ENCODE measurements around the gene SCNN1B. TPM values are rescaled to one million over a fixed set of nuclear protein-coding genes. Genes with fewer than 3 reads are reported as not detected.

Gene SCNN1B
- total RNA-seq, 1 experiment from 2014 or later, result not detected

- H3K4me2 ChIP-seq (ENCODE audit: low read depth, low read length, poor library complexity, severe bottlenecking), result no peak overlapping the region
- H3K27me3 ChIP-seq (ENCODE audit: low read length), result no peaks in the 10 kb centered on the region
- no peaks in the 10 kb centered on the region for H4K20me1 ChIP-seq (ENCODE audit: insufficient read depth, low read depth, low read length)
- no peaks in the 10 kb centered on the region for H3K9me2 ChIP-seq (replicated peaks; ENCODE audit: insufficient read depth, low read length)
- DNase-seq, result no peak
- no peak overlapping the region for H3K27ac ChIP-seq (ENCODE audit: low read length)
- H3K36me3 ChIP-seq (ENCODE audit: insufficient read depth, low read length), result no peaks in the 10 kb centered on the region
- no peak overlapping the region for H2AFZ ChIP-seq (ENCODE audit: low read length)
- no peak overlapping the region for H3K4me3 ChIP-seq (ENCODE audit: low read length)
- H3K4me1 ChIP-seq (ENCODE audit: low read length), result no peaks in the 10 kb centered on the region
- H3K79me2 ChIP-seq (ENCODE audit: low read length), result no peaks in the 10 kb centered on the region
- no peaks in the 10 kb centered on the region for H3K9me3 ChIP-seq (ENCODE audit: low read length)
- no peak overlapping the region for H3K9ac ChIP-seq (ENCODE audit: low read length)
These were observed 106.8 kb downstream of the SCNN1B start for GRCh38 chr16:23408823-23409298.

GRCh38 chr16:23409522-23409921 is 107.4 kb downstream of the SCNN1B start:
- H3K27ac ChIP-seq (ENCODE audit: low read length), result no peak overlapping the region
- no peaks in the 10 kb centered on the region for H3K79me2 ChIP-seq (ENCODE audit: low read length)
- no peak overlapping the region for H3K4me3 ChIP-seq (ENCODE audit: low read length)
- H3K9me2 ChIP-seq (replicated peaks; ENCODE audit: insufficient read depth, low read length), result no peaks in the 10 kb centered on the region
- H3K36me3 ChIP-seq (ENCODE audit: insufficient read depth, low read length), result no peaks in the 10 kb centered on the region
- no peak overlapping the region for H3K4me2 ChIP-seq (ENCODE audit: low read depth, low read length, poor library complexity, severe bottlenecking)
- no peaks in the 10 kb centered on the region for H4K20me1 ChIP-seq (ENCODE audit: insufficient read depth, low read depth, low read length)
- no peak overlapping the region for H3K9ac ChIP-seq (ENCODE audit: low read length)
- no peaks in the 10 kb centered on the region for H3K9me3 ChIP-seq (ENCODE audit: low read length)
- no peaks in the 10 kb centered on the region for H3K27me3 ChIP-seq (ENCODE audit: low read length)
- no peaks in the 10 kb centered on the region for H3K4me1 ChIP-seq (ENCODE audit: low read length)
- no peak overlapping the region for H2AFZ ChIP-seq (ENCODE audit: low read length)
- no peak for DNase-seq

GRCh38 chr16:23410176-23410575 is 108.1 kb downstream of the SCNN1B start:
- Histone ChIP-seq H3K4me3 (ENCODE audit: low read length) (no peak overlapping the region), H3K9ac (ENCODE audit: low read length) (no peak overlapping the region), H3K36me3 (ENCODE audit: insufficient read depth, low read length) (no peaks in the 10 kb centered on the region), H3K9me3 (ENCODE audit: low read length) (no peaks in the 10 kb centered on the region), H3K4me2 (ENCODE audit: low read depth, low read length, poor library complexity, severe bottlenecking) (no peak overlapping the region), H3K27ac (ENCODE audit: low read length) (no peak overlapping the region), H2AFZ (ENCODE audit: low read length) (no peak overlapping the region), H3K79me2 (ENCODE audit: low read length) (no peaks in the 10 kb centered on the region), H4K20me1 (ENCODE audit: insufficient read depth, low read depth, low read length) (no peaks in the 10 kb centered on the region), H3K27me3 (ENCODE audit: low read length) (no peaks in the 10 kb centered on the region), H3K4me1 (ENCODE audit: low read length) (no peaks in the 10 kb centered on the region), H3K9me2 (replicated peaks; ENCODE audit: insufficient read depth, low read length) (no peaks in the 10 kb centered on the region)
- no peak for DNase-seq

- no peaks in the 10 kb centered on the region for H3K9me3 ChIP-seq (ENCODE audit: low read length)
- no peaks in the 10 kb centered on the region for H3K9me2 ChIP-seq (replicated peaks; ENCODE audit: insufficient read depth, low read length)
- H4K20me1 ChIP-seq (ENCODE audit: insufficient read depth, low read depth, low read length), result no peaks in the 10 kb centered on the region
- no peak overlapping the region for H3K9ac ChIP-seq (ENCODE audit: low read length)
- no peak overlapping the region for H3K4me3 ChIP-seq (ENCODE audit: low read length)
- H3K27me3 ChIP-seq (ENCODE audit: low read length), result no peaks in the 10 kb centered on the region
- H3K4me1 ChIP-seq (ENCODE audit: low read length), result no peaks in the 10 kb centered on the region
- H3K4me2 ChIP-seq (ENCODE audit: low read depth, low read length, poor library complexity, severe bottlenecking), result no peak overlapping the region
- no peak overlapping the region for H3K27ac ChIP-seq (ENCODE audit: low read length)
- no peak for DNase-seq
- no peak overlapping the region for H2AFZ ChIP-seq (ENCODE audit: low read length)
- no peaks in the 10 kb centered on the region for H3K79me2 ChIP-seq (ENCODE audit: low read length)
- H3K36me3 ChIP-seq (ENCODE audit: insufficient read depth, low read length), result no peaks in the 10 kb centered on the region
These were observed 112.6 kb downstream of the SCNN1B start for GRCh38 chr16:23414731-23415130.

GRCh38 chr16:23416816-23417215 is 114.7 kb downstream of the SCNN1B start:
- Histone ChIP-seq H3K4me1 (ENCODE audit: low read length) (no peaks in the 10 kb centered on the region), H3K79me2 (ENCODE audit: low read length) (no peaks in the 10 kb centered on the region), H3K4me2 (ENCODE audit: low read depth, low read length, poor library complexity, severe bottlenecking) (no peak overlapping the region), H3K9me2 (replicated peaks; ENCODE audit: insufficient read depth, low read length) (no peaks in the 10 kb centered on the region), H3K9me3 (ENCODE audit: low read length) (no peaks in the 10 kb centered on the region), H3K27me3 (ENCODE audit: low read length) (no peaks in the 10 kb centered on the region), H3K4me3 (ENCODE audit: low read length) (no peak overlapping the region), H3K9ac (ENCODE audit: low read length) (no peak overlapping the region), H3K36me3 (ENCODE audit: insufficient read depth, low read length) (no peaks in the 10 kb centered on the region), H4K20me1 (ENCODE audit: insufficient read depth, low read depth, low read length) (no peaks in the 10 kb centered on the region), H3K27ac (ENCODE audit: low read length) (no peak overlapping the region), H2AFZ (ENCODE audit: low read length) (no peak overlapping the region)
- no peak for DNase-seq

- no peaks in the 10 kb centered on the region for H3K36me3 ChIP-seq (ENCODE audit: insufficient read depth, low read length)
- H3K27me3 ChIP-seq (ENCODE audit: low read length), result no peaks in the 10 kb centered on the region
- H4K20me1 ChIP-seq (ENCODE audit: insufficient read depth, low read depth, low read length), result no peaks in the 10 kb centered on the region
- H3K4me1 ChIP-seq (ENCODE audit: low read length), result no peaks in the 10 kb centered on the region
- H3K79me2 ChIP-seq (ENCODE audit: low read length), result no peaks in the 10 kb centered on the region
- H3K4me3 ChIP-seq (ENCODE audit: low read length), result no peak overlapping the region
- no peak overlapping the region for H3K9ac ChIP-seq (ENCODE audit: low read length)
- no peak overlapping the region for H3K27ac ChIP-seq (ENCODE audit: low read length)
- no peak overlapping the region for H3K4me2 ChIP-seq (ENCODE audit: low read depth, low read length, poor library complexity, severe bottlenecking)
- H2AFZ ChIP-seq (ENCODE audit: low read length), result no peak overlapping the region
- no peaks in the 10 kb centered on the region for H3K9me2 ChIP-seq (replicated peaks; ENCODE audit: insufficient read depth, low read length)
- H3K9me3 ChIP-seq (ENCODE audit: low read length), result no peaks in the 10 kb centered on the region
- no peak for DNase-seq
These were observed 117.9 kb downstream of the SCNN1B start for GRCh38 chr16:23420011-23420410.

GRCh38 chr16:23423496-23424049 is 121.5 kb downstream of the SCNN1B start:
- H4K20me1 ChIP-seq (ENCODE audit: insufficient read depth, low read depth, low read length), result no peaks in the 10 kb centered on the region
- H3K9me2 ChIP-seq (replicated peaks; ENCODE audit: insufficient read depth, low read length), result no peaks in the 10 kb centered on the region
- H3K79me2 ChIP-seq (ENCODE audit: low read length), result no peaks in the 10 kb centered on the region
- no peaks in the 10 kb centered on the region for H3K27me3 ChIP-seq (ENCODE audit: low read length)
- no peak overlapping the region for H2AFZ ChIP-seq (ENCODE audit: low read length)
- no peaks in the 10 kb centered on the region for H3K9me3 ChIP-seq (ENCODE audit: low read length)
- no peaks in the 10 kb centered on the region for H3K36me3 ChIP-seq (ENCODE audit: insufficient read depth, low read length)
- DNase-seq, result no peak
- H3K4me2 ChIP-seq (ENCODE audit: low read depth, low read length, poor library complexity, severe bottlenecking), result no peak overlapping the region
- H3K4me3 ChIP-seq (ENCODE audit: low read length), result no peak overlapping the region
- no peaks in the 10 kb centered on the region for H3K4me1 ChIP-seq (ENCODE audit: low read length)
- H3K9ac ChIP-seq (ENCODE audit: low read length), result no peak overlapping the region
- H3K27ac ChIP-seq (ENCODE audit: low read length), result no peak overlapping the region

GRCh38 chr16:23424292-23424958 is 122.3 kb downstream of the SCNN1B start:
- H3K4me1 ChIP-seq (ENCODE audit: low read length), result no peaks in the 10 kb centered on the region
- no peak for DNase-seq
- H3K27ac ChIP-seq (ENCODE audit: low read length), result no peak overlapping the region
- no peaks in the 10 kb centered on the region for H3K79me2 ChIP-seq (ENCODE audit: low read length)
- H3K9me3 ChIP-seq (ENCODE audit: low read length), result no peaks in the 10 kb centered on the region
- no peaks in the 10 kb centered on the region for H4K20me1 ChIP-seq (ENCODE audit: insufficient read depth, low read depth, low read length)
- no peak overlapping the region for H2AFZ ChIP-seq (ENCODE audit: low read length)
- H3K27me3 ChIP-seq (ENCODE audit: low read length), result no peaks in the 10 kb centered on the region
- H3K36me3 ChIP-seq (ENCODE audit: insufficient read depth, low read length), result no peaks in the 10 kb centered on the region
- no peak overlapping the region for H3K9ac ChIP-seq (ENCODE audit: low read length)
- H3K4me3 ChIP-seq (ENCODE audit: low read length), result no peak overlapping the region
- H3K9me2 ChIP-seq (replicated peaks; ENCODE audit: insufficient read depth, low read length), result no peaks in the 10 kb centered on the region
- H3K4me2 ChIP-seq (ENCODE audit: low read depth, low read length, poor library complexity, severe bottlenecking), result no peak overlapping the region
